NCI-H748 treated with DMSO at 0.1 percent for 48 hours (cell line): ENCODE results near the gene LETM1.

ENCODE experiments used
- DNase-seq: peaks from one replicate; lab custom pipeline; 2025; lab: John Stamatoyannopoulos, UW

LETM1 gene

DNA sequence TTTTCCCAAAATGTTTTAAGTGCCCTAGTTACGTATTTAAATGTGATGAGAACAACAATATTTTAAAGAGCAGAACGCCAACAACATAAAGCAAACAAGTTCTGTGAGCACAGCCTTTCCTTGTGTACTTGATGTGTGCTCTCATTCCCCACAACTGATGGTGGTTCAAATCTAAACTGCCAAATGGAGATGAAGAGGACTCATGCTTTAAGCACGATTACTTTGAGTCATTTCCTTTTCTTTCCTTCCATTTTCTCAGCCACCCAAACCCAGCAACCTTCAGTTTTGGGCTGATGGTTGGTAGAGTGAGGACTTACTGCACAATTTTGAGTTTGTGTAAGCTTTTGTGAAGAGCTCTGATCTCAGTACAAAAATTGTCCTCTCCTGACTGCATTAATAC is 16.9 kb upstream of the LETM1 start:
- no peak for DNase-seq

GRCh38 chr4:1871471-1872021 is 15.6 kb upstream of the LETM1 start:
- no peak for DNase-seq

- DNase-seq: peak; percentile 19
Observed at GRCh38 chr4:1870578-1871443, 14.9 kb upstream of the LETM1 start, which contains the start of gene NSD2. NSD2 (plus strand) TSS chr4:1871393; CDS start chr4:1900655, 29,262 bp downstream.

DNA sequence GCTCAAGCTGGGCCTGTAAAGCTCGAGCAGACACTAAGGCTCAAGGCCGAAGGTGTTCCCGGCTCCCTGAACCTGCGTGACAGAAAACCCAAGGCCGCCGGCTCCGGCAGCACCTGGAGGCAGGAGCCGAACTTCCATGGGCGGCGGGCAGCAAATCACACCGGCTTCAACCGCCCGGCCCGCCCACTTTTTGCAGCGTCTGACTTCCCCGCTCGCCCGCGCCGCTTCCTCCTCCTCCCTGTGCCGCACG is 14.3 kb upstream of the LETM1 start:
- peak; percentile 5 for DNase-seq

GRCh38 chr4:1869530-1870327 is 13.8 kb upstream of the LETM1 start:
- DNase-seq: no peak

- DNase-seq: no peak
Observed at GRCh38 chr4:1868912-1869311, 13.0 kb upstream of the LETM1 start.

GRCh38 chr4:1868293-1868692 is 12.3 kb upstream of the LETM1 start:
- no peak for DNase-seq

DNA sequence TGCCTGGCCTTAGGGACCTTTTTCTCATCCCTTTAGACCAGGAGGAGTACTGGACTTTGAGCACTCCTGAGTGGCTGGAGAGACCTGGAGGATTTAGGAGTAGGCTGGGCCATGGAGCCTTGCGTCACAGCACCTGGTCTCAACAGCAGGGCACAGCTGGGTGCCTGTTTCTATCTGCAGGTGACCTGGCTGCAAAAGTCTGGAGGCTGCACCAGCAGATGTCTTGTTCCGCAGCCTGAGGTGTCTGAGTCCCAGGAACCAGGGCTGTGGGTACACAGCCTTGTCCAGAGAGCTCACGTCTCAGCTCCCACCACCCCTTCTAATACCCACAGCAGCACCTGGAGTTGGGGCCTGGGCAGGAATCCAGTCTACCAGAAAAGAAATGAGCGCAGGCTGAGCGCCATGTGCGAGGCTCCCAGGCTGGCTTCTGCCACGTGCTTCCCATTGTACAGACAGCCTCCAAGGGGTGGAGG is 10.3 kb upstream of the LETM1 start:
- no peak for DNase-seq

DNA sequence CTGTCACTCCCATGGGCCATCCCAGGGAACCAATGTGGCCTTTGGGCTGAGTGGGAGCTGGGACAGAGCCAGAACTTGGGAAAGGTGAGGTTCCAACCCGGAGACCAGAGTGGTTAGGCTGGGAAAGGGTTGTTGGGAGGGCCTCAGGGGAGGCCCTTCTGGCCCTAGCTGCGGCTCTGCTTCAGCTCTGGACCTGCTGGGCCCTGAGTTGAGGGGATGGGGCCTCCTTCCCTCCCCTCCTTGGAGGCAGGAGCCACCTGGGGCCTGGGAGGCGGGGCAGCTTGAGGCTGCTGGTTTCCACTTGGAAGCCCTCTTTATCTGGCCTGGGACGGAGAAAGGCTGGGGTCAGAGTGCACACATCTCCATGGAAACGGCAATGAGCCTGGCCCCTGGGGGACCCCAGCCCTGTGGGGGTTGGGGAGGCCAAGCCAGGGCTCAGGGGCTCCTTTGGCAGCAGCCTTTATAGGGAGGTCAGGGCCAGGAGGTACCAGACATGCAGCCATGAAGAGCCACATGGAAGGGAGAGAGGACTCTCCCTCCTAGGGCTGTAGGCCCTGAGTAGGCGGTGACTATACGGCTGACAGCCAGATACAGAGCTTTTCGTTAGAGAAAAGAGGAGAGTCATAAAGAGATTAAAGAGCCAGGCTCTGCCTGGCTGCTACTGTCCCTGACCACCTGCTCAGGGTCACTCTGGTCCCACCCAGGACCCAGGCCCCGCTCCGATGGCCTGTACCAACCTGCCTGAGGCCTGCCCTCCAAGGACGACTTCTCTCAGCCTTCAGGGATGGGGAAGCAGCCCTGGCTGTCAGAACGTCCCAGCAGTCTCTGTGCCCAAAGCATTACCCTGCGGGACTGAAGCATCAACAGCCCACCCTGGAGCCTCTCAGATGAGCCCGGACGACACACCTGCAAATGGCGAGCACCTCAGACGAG is 8.4 kb upstream of the LETM1 start:
- DNase-seq: no peak

DNA sequence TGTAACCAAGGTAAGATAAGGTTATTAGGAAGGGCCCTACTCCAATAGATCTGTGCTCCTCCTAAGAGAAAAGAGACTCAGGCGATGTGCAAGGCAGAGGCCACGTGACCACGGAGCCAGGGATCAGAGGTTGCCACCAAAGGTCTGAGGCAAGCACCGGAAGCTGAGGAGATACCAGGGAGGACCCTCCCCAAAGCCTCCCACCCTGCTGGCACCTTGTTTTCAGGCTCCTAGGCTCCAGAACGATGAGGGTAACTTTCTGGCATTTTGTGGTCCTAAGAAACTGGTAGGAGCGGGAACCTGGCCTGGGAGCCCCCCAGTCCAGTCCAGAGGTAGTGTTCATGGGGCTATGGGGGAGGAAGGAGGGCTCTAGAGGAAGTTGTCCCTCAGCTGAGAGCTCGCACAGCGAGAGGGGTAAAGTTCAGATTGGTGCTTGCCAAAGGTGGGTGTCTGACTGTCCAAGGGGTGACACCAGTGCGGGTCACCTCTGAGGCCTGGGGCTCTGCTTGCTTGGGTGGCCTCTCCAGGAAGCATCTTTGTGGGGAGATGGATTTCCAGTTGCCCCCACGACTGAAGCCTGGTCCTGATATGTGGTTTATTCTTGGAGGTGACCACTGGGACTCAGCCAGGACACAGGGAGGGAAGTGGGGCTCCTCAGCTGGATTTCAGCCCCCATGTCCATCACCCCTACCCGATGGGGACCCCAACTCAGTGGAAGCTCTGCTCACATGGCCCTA is 7.5 kb upstream of the LETM1 start:
- no peak for DNase-seq

GRCh38 chr4:1862961-1863296 is 7.0 kb upstream of the LETM1 start:
- DNase-seq: no peak

DNA sequence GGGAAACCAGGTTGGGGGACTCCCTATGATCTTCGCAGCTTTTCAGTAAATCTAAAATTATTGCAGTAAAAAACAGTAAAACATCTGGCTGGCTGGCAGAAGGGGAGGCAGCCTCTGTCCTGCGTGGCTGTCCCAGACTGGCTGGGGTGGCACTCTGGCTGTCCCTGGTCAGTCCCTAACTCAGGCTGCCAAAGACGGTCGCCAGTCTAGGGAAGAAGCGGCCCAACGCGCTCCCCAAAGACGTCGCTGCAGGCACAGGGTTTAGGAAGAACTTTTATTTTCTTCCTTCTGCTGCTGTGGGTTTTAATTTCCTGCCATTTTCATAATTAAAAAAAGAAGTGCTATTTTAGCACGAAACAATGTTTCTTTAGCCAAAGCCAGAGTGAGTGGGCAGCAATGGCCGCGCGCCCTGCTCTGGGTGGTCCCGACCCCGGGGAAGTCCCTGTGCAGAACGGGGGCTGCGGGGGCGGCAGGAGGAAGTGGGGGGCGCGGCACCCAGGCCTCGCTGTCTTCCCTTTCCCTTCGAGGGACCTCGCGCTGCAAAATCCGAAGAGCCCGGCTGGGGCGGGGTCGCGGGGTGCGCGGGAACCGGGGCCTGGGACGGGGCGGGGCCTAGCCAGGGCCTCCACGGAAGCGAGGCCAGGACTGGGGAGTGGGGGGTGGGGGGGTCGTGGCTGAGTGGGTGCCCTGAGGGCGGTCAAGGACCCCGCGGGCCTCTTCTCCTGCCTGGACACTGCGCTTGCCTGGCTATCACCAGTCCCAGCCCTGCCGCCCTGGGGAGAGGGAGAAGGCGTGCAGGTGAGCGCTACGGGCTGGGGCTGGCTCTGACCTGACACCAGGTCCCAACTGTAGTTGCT is 6.3 kb upstream of the LETM1 start:
- DNase-seq: no peak

DNA sequence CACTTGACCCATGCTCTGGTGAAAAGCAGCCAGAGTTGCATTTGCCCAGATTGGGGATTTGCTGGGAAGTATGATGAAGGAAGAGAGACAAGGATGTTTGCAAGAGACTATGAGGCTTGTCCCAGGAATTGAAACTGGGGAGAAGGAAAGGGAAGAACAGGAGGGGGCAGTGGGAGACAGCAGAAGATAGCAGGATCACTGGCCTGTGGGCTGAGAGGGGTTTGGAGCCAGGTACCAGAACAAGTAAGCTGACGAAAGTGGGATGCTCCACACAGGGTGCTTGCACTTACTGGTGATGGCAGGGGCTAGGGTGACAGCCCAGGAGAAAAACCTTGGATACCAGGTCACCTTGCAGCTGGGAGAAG is 3.4 kb upstream of the LETM1 start:
- no peak for DNase-seq

DNA sequence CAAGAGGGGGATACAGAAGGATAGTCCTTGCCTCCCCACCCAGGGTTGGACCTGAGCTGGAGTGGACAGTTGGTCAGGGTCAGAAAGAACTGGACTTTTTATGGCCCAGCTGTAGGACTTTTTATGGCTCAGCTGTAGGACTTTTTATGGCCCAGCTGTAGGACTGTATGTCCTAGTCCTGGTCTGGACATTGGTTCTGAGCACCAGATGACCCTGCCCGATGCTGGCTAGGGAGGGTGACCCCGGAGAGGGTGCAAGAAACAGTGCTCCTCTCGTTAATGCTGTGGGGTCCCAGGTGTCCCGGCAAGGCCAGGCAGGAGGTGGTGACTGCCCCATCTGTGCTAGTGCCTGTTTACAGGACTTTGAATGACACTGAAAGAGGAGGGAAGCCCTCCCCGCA is 2.0 kb upstream of the LETM1 start:
- no peak for DNase-seq

- no peak for DNase-seq
Observed at GRCh38 chr4:1856943-1857699, 1.2 kb upstream of the LETM1 start.

- DNase-seq: no peak
Observed at GRCh38 chr4:1855333-1856070, 454 bp downstream of the LETM1 start.

DNA sequence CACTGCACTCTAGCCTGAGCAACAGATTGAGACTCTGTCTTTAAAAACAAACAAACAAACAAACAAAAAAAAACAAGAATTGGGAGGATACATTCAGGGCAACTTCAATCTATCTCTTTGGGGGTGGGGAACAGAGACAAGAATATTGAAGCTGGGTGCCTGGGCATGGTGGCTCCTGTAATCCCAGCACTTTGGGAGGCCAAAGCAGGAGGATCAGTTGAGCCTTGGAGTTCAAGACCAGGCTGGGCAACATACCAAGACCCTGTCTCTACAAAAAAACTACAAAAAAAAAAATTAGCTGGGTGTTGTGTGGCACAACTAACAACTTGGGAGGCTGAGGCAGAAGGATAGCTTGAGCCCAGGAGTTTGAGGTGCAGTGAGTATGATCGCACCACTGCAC is 1.2 kb downstream of the LETM1 start:
- no peak for DNase-seq

DNA sequence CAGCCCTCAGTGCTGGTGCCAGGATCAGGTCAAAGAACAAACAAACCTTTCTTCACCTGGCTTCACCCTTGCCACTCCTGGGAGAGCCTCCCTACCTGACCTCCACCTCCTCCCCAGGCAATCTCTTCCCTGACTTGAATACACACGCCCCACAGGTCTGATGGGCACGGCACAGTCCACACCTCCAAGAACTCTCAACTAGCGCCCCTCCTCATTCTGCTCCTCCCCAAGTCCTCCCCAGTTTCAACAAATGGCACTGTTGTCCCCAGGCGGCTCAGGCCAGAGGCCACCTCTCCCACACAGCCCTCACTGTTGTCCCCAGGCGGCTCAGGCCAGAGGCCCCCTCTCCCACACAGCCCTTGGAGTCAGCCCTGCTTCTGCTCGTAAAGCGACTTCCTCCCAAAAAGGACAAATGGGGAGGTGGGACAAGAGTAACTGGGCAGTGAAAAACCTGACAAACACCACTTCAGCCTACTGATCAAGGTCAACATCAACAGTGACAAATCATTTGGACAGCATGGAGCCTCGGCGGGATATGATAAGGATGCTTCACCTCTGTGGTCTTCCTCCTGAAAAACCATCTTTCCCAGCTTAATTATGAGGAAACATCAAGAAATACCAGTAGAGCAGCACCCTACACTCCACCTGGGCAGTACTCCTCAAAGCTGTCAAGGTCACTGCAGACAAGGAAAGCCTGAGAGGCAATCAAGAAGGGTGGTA is 2.9 kb downstream of the LETM1 start:
- DNase-seq: no peak
